Calu3 (cell line): Measurements from ENCODE around the gene PRXL2A. TPM values are rescaled to one million over a fixed set of nuclear protein-coding genes. Genes with fewer than 3 reads are reported as not detected.

Experiments used
- BruUV-seq: library from RNA; stranded (reverse); fragments of 400-500 nt; replicated peaks from 2 replicates; lab custom pipeline; 2021; lab: Mats Ljungman, UMichigan
- CTCF ChIA-PET: fragments of 300-600 bp; sonication (Branson Sonifier 250); formaldehyde crosslinking; loops from one replicate; lab custom pipeline; 2022; ENCODE audit warnings: antibody characterized with exemption; lab: Charles Lee
- DNase-seq: peaks from one replicate; pipeline ENCODE4 v3.0.0; 2022
- H3K27ac Mint-ChIP-seq: one replicate; pipeline ENCODE4 v1.8.0; 2022; ENCODE audit warnings: mixed read lengths; ENCODE audit not compliant: unreplicated experiment
- H3K27me3 Mint-ChIP-seq: one replicate; pipeline ENCODE4 v1.8.0; 2022; ENCODE audit warnings: mixed read lengths; ENCODE audit not compliant: unreplicated experiment
- H3K36me3 Mint-ChIP-seq: one replicate; pipeline ENCODE4 v1.8.0; 2022; ENCODE audit warnings: mild to moderate bottlenecking, moderate library complexity, mixed read lengths; ENCODE audit not compliant: insufficient read depth, unreplicated experiment
- H3K4me1 Mint-ChIP-seq: one replicate; pipeline ENCODE4 v1.8.0; 2022; ENCODE audit warnings: mild to moderate bottlenecking, low read depth, mixed read lengths; ENCODE audit not compliant: unreplicated experiment
- H3K4me3 Mint-ChIP-seq: one replicate; pipeline ENCODE4 v1.8.0; 2022; ENCODE audit warnings: mild to moderate bottlenecking, low read depth, moderate library complexity, mixed read lengths; ENCODE audit not compliant: unreplicated experiment
- H3K9me3 Mint-ChIP-seq: one replicate; pipeline ENCODE4 v1.8.0; 2022; ENCODE audit warnings: low read depth, mixed read lengths; ENCODE audit not compliant: unreplicated experiment
- intact Hi-C: fragments of 100-400 bp; cut with micrococcal nuclease; formaldehyde crosslinking; loops from one replicate; pipeline ENCODE4 v1.10.0; 2022; ENCODE audit not compliant: unreplicated experiment
- total RNA-seq: library from RNA; stranded (reverse); gene quantifications from 2 replicates; pipeline ENCODE4 v1.2.3, GENCODE V29; 2022
- TF ChIP-seq, protein P1 (sequence below): fragments of 200-600 bp; IDR thresholded peaks from one replicate; pipeline ENCODE4 v1.8.0; 2022; ENCODE audit warnings: antibody characterized with exemption; ENCODE audit not compliant: unreplicated experiment

PRXL2A gene
- total RNA-seq, 1 experiment from 2014 or later = 67.2 TPM

DNA sequence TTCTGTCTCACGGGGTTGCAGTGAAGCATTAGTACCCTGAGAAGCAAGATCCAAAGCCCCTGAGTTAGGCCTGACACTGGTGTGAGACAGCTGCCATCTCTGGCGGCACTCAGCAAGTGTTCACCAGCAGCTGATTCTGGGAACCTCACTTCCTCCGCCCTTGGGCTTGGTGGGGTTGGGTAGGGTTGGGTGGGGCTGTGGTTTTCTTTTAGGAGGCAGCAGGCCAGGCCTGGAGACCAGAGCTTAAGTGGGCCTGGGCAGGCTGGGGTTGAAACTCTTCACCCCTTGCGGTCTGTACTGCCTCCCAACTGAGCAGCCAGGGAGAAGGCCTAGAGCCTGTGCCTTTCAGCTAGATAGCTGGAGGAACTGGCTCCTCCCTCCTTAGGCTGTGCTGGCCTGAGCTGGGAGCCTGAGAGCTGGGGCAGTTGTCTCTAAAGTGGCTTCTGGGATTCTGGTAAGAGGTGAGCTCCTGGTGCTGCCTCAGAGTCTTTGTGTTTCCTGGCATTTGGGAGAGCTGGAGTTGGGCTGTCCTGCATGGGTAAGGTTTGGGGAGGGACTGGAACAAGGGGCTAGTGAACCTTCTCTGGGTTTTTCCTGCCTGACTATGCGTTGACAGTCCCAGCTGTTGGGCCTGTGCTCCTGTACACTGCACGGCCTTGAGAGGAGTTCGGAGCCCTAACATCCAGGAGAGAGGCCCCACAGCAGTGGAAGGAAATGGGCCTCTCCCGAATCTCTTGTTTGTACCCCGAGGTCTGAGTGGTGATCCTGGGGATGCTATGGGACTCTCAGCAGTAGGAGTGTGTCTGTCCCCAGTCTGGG is 50.9 kb downstream of the PRXL2A start:
- no TSS peak for BruUV-seq
- CTCF ChIA-PET = interaction anchor here (0.6 to 10.0 kb wide), 6 partner anchors 11 to 81 kb away, joined by 3 to 122 read pairs (median 4); no protein-coding TSS in a partner anchor
- Mint-ChIP-seq H3K27me3 (no peaks in the 10 kb centered on the region), H3K27ac (peak overlapping the region; percentile 94), H3K9me3 (no peaks in the 10 kb centered on the region), H3K4me1 (peaks cover 77% of the 10 kb centered on the region), H3K36me3 (peaks cover 49% of the 10 kb centered on the region), H3K4me3 (peak overlapping the region; percentile 58)
- TF ChIP-seq, protein P1, sequence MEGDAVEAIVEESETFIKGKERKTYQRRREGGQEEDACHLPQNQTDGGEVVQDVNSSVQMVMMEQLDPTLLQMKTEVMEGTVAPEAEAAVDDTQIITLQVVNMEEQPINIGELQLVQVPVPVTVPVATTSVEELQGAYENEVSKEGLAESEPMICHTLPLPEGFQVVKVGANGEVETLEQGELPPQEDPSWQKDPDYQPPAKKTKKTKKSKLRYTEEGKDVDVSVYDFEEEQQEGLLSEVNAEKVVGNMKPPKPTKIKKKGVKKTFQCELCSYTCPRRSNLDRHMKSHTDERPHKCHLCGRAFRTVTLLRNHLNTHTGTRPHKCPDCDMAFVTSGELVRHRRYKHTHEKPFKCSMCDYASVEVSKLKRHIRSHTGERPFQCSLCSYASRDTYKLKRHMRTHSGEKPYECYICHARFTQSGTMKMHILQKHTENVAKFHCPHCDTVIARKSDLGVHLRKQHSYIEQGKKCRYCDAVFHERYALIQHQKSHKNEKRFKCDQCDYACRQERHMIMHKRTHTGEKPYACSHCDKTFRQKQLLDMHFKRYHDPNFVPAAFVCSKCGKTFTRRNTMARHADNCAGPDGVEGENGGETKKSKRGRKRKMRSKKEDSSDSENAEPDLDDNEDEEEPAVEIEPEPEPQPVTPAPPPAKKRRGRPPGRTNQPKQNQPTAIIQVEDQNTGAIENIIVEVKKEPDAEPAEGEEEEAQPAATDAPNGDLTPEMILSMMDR = no peak
- peak; percentile 72 for DNase-seq
- intact Hi-C loops = no loop called here

DNA sequence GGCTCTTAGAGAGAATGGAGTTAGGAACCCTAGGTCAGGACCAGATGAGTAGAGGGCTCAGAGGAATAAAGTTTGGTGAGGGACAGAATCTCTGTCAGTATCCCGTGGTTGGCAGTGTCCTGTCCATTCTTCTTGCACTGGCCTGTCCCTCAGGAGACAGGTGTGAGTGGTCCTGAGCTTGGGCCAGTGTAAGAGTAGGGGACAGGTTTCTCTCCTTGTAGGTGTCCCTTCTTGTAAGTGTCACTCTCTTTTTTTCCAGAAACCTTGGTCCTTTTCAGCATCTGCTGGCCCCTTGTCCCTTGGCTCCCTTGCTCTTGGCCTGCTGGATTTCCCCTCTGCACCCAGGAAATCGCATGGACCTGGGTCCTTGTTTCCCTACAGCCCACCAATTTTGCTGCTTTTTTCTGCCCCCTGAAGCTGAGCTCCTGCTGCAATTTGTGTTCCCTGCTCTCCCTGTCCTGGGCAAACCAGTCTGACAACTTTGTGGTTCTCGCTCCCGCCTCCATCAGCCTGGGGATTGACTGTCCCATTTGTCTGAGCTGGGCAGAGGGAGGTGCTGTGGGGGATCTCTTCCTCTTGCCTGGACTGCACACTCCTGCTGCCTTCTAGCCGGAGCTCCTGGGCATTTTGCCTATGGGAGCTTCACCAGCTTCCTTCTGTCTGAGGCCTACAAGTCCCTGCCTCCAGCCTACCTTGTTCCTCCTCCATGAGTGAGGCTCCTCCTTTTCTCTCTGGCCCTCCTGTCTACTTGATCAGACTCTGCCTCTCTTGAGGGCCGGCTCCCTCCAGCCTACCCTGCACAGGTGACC is 52.3 kb downstream of the PRXL2A start:
- H3K36me3 Mint-ChIP-seq = peaks cover 48% of the 10 kb centered on the region

DNA sequence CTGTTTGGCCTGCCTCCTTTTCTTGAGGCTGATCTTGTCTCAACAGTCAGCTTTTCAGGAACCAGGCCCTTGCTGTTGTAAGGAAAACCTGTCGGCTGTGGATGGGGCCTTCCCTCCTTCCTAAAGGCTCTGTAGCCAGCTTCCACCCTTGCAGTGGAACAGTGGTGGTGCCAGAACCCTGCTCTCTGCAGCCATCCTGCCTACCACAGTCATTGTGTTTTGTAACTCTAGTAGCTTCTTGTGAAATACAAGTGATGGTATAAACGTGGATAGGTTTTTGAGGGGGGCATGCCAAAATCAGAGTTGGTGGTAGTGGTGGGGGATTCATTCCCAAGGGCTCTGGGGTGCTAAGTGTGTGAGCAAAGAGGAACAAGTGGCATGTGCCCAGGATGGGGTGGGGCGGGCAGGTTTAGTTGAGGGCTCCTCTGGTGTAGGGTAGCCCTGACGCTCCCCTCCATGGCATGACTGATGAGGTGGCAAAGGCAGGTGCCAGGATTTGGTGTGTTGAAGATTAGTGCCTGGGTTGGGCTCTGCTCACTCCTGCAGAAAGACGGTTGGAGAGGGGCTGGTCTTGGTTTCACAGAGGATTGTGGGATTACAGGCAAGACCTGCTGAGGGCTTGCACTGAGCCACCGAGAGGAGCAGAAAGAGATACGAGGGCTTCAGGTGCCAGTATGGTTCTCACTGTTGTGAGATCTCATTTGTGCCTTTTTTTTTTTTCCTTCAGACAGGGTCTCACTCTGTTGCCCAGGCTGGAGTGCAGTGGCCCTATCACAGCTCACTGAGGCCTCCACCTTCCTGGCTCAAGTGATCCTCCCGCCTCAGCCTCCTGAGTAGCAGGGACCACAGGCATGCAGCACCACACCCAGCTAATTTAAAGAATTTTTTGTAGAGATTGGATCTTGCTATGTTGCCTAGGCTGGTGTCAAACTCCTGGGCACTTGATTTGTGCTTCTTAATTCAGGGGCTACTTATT is 53.1 kb downstream of the PRXL2A start:
- TF ChIP-seq, protein P1 = no peak
- Mint-ChIP-seq H3K36me3 (peaks cover 43% of the 10 kb centered on the region), H3K27me3 (no peaks in the 10 kb centered on the region), H3K4me1 (peaks cover 90% of the 10 kb centered on the region), H3K9me3 (no peaks in the 10 kb centered on the region), H3K27ac (peak overlapping the region; percentile 94), H3K4me3 (peak overlapping the region; percentile 58)
- CTCF ChIA-PET = interaction anchor here (0.6 to 10.0 kb wide), 10 partner anchors 9 to 949 kb away, joined by 3 to 122 read pairs (median 4); partner anchors contain the start of gene PRXL2A
- intact Hi-C loops = loop anchor here (2.0 kb wide), 1 partner anchor 45 kb away; no protein-coding TSS in a partner anchor
- DNase-seq = no peak
- no TSS peak for BruUV-seq

More for the DNA sequence above, 52.3 kb downstream of the PRXL2A start:
- TF ChIP-seq, protein P1 = no peak
- no TSS peak for BruUV-seq
- no peaks in the 10 kb centered on the region for H3K27me3 Mint-ChIP-seq
- peak; percentile 95 for DNase-seq
- H3K4me3 Mint-ChIP-seq = peak overlapping the region; percentile 58
- H3K9me3 Mint-ChIP-seq = no peaks in the 10 kb centered on the region
- CTCF ChIA-PET = interaction anchor here (0.5 to 10.0 kb wide), 11 partner anchors 8 to 59 kb away, joined by 3 to 122 read pairs (median 4); partner anchors contain the start of gene PRXL2A
- intact Hi-C loops = loop anchor here (2.0 kb wide), 1 partner anchor 46 kb away; no protein-coding TSS in a partner anchor
- peak overlapping the region; percentile 94 for H3K27ac Mint-ChIP-seq
- H3K4me1 Mint-ChIP-seq = peaks cover 89% of the 10 kb centered on the region
